Stimulated activated CD4-positive, alpha-beta T cell treated with anti-CD3 and anti-CD28 coated beads, TNF-alpha, amount 100 ng/mL, for 24 hours (primary cell): ENCODE measurements around the gene TPMT.

ENCODE experiments used
- DNase-seq, 3 experiments: peaks; one replicate each; pipeline ENCODE4 v3.0.0-alpha.2; 2020; ENCODE audit warnings: low read depth in 3 of 3

The TPMT gene

DNA sequence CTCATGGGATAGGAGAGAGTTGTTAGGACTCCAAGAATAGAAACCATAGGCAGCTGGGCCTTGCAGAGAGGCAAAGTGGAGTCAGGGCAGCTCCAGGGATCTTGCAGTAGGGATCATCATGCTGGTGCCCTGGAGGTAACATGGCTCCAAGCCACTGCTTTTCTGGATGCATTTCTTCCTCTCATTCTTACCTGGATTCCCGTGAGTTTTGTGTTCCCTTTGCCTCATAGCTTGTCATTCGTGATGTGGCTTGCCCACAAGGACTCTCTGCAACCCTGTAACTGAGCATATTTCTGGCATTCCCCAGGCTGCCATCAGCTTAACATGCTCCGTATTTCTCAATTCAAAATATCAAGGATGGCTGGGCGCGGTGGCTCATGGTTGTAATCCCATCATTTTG, 37.7 kb downstream of the TPMT start:
- no peak for DNase-seq

DNA sequence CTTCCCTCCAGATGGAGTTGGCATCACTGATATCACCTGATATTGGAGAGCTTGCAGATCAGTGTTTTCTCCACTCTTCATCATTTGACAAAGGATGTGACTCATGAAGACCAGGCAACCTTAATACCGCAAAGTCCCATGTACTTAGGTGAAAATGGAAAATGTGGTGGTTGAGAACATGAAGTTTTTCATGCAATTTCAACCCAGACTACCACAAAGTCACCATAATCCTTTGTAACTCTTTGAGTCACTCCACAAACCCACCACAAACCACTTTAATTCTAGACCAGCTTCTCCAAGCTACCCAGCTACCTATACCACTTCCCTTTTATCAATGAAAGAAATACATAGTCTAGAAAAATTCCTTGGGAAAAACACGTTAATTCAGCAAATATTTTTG, 39.5 kb downstream of the TPMT start:
- no peak for DNase-seq

DNA sequence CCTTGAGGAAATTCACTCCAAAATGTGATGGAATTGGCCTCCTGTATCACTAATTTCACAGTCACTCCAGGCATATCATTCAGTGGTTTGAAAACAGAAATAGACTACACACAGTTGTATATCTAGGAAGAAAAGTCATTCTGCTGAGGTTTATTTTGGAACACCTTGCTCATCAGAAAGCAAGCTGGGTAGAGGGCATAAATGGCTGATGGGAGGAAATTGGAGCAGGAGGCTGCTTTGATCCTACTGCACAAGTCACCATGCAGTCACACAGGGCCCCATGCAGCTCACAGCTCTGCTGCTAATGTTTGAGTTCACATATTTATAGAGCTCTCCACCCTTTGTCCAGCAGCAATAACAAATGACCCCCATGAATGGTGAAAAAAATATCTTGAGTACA, 44.7 kb downstream of the TPMT start:
- DNase-seq = no peak

DNA sequence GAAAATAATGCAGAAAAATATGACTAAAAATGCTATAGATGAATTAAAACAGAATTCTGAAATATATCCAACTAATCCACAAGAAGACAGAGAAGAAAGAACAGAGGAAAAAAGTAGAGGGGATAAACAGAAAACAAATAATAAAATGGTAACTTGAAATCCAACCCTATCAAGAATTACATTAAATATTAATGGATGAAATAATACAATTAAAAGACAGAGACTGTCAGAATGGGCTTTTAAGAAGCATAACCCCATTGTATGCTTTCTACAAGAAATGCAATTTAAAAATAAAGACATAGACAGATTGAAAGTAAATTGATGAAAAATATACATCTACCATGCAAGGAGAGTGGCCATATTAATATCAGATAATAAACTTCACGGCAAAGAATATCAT, 47.8 kb downstream of the TPMT start:
- DNase-seq = no peak

DNA sequence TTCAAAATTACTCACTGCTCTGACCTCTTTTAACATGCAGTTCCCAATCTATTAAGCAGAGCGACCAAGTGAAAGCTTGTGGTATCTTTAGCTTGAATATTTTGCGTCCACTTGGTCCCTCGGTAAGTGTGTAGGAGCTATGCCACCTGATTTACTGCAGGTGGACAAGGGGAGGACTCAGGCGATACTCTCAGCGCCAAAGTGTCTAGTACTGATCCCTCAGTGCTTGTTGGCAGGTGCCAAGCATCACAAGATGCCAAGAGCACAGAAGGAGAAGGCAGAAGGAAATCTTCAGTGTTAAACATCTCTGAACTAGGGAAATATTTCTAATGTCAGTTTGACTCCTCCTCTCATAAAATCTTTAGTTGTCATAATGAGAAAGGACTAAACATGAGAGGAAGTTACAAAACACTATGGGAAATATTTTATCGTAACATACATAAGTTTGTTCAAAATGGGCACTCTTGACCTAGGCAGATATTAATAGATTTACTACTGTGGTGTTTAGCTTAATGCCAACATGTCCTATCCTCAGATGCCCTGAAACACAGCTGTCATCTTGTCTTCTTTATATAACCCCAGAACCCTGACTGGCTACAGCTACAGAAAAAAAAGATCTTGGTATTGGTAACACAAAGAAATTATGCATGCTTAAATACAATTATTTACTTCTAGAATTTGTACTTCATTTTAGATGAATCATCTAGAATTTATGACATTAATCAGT, 51.9 kb downstream of the TPMT start:
- no peak for DNase-seq

DNA sequence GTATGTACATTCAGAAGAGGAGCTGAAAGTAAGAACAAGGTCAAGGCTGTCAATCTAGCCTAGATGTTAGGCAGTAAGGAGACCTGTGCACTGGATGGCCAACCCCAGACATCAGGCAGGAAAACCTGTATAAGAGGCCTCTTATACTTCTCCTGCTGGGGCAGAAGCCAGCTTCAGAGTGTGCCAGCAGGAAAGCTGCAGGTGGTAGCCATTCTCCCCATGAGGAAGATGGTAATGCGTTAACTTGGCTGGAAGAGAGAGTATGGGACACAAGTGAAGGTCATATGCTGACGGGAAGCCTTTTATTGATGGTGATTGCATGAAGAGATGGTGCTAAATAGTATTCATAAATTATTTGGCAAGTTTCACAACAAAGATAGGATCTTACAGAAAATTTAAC, 53.0 kb downstream of the TPMT start:
- no peak for DNase-seq

DNA sequence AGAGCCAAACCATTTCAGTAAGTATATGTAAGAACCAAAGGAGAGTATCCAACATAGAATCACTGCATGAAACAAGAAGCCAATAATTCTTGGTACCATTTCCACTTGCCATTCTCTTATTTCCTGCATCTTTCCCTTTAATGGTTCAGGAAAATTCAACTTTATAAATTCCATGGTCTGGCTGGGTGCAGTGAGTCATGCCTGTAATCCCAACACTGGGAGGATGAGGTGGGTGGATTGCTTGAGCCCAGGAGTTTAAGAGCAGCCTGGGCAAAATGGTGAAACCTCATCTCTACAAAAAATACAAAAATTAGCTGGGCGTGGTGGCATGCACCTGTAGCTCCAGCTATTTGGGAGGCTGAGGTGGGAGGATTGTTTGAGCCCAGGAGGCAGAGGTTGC, 53.6 kb downstream of the TPMT start:
- no peak for DNase-seq

DNA sequence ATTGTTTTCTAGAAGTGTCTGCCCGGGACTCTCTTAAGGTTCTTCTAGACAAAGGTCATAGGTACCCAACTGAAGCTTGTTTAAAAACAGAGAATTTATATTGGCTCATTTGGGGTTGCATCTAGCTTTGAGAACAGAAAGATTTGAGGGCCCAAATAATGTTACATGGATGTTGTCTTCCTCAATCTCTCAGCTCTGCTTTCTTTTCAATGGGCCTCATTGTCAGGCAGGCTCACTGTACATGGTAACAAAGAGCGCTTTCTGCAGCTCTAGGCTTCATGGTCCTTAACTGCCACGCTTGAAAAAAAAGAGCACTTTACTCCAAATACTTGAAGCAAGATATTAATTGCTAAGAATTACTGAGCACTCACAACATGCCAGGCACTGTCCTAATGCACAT, 54.6 kb downstream of the TPMT start:
- no peak for DNase-seq

DNA sequence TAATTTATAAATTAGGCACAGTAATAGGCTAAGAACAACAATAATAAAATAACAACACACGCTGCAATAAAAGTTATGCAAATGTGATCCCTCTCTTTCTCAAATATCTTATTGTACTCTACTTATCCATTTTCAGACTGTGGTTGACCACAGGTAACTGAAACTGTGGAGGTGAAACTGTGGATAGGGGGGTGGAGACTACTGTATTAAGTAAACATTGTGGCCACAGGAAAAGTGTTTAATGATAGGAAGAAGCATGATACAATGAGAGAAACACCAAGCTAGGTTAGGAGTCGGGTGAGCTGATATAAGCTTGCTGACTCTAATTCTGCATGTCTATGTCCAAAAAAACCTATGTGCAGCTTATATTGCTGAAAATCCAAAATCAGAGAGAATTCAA, 55.4 kb downstream of the TPMT start:
- DNase-seq = no peak

DNA sequence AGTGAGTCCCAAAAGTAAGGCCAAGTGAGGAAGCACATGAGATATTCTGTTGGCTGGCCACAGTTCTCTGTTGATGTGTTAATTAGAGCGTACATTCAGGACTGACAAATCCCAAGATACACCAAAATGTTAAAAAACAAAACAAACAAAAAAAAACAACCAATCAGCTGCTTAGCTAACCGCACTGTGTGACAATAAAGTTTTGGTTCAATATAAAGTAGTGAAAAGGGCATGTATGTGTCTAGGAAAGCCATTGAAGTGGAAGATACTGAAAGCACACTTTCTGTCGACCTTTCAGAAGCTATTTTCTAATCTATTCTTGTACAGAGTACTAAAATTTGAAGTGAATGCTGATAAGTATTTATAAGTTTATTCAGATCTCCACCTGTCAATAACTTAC, 58.5 kb downstream of the TPMT start:
- no peak for DNase-seq

DNA sequence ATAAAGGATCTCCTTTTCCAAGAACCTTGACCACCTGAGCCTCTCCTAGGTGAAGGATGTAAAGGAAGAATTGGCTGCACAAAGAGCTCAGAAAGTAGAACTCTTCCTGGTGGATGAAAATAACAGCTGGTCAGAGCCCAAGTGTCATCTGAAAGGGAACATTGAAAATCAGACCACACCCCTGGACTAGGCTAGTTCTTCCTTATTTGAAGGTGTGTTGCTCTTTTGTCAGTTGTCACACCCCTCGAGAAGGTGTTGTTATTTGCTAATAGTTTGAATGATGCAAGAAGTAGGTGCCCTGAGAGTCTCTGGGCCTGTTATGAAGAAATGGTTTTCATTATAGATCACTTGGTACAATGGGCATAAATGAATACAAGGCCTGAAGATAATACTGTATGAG, 63.5 kb downstream of the TPMT start:
- DNase-seq = no peak

DNA sequence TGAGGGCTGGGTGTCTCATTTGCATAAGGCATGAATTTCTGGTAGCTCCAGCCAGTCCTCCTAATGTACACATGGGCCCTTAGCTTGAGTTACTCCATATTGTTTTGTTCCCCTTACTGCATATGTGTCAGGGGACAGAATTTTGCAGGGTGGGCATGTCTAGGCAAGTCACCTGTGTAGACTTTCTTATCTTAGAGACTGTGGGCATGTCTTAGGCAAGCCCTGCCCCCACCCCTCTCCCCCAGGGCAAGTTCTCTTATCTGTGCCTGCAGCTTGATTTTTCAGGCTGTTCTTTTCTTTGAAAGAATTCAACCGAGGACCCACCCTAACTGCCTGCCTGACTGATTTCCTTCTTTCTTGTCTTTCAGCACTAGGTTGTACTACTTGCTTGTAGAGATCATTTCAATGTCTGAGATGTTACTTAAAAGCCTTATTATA, 64.5 kb downstream of the TPMT start:
- DNase-seq = no peak

DNA sequence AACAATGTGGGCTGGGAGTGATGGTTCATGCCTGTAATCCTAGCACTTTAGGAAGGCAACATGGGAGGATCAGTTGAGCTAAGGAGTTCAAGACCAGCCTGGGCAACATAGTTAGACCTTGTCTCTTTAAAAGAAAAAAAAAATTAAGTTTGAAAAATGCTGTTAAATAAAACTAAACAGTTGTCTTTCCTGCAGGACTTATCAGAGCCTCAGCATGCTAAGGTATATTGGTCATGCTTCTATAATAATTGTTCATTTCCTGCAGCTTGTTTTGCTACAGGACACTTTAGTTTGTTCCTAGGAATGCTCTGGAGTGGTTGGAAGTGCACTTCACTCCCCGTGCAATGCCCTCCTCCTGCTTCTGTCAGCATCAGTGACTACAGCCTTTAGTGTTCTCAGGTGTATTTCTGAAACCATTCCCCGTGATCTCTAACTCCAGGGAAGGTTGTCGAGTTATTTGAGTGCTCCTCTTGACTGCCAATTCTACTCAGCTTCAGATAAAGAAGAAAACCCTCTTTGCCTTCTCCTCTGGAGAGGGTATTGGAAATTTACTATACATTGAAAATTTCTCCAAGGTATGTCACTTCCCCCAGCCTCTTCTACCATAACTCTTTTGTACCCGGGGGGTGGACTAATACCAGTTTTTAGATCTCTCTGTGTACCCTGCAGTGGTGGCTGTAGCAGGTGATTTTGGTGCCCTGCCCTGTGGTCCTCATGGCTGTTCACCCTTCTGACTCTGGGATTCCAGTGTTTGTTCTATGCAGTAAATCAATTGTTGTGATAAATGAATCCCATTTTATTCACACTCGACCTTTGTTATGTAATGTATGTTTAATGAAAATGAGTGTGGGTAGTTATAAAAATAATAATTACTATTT, 66.2 kb downstream of the TPMT start:
- no peak for DNase-seq

DNA sequence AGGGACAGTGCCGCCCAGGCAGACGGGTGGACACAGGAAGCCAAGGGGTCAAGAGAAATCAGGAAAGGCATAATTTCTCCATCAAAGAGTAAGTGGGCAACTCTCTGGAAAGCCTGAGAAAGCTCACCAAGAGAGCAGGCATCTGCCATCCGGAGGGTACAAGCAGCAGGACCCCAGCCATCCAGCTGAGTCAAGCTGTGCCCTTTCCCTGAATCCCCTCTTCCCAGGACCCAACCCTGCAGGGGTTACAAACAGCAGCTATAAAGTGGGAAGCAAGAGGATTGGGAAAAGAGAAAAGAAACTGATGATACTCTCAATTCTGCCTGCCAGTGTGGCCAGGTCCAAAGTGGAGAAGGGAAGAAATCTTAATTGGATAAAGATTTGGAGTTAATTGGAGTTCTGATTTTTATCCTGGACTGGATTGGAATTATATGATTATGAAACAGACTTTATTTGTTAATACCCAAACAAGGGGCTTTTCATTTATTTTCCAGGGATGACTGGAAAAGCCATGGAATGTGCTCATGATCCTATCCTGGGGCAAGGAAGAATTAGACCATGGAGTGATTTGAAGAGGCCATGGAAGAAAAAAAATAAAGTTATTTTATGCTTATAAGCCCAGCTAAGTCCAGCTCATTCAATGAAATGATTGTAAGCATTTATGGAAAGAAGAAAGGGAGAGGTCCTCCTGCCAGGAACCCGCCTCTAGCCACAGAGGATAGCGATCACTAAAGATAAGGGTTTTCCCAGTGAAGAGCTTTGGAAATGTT, 67.3 kb downstream of the TPMT start:
- no peak for DNase-seq

DNA sequence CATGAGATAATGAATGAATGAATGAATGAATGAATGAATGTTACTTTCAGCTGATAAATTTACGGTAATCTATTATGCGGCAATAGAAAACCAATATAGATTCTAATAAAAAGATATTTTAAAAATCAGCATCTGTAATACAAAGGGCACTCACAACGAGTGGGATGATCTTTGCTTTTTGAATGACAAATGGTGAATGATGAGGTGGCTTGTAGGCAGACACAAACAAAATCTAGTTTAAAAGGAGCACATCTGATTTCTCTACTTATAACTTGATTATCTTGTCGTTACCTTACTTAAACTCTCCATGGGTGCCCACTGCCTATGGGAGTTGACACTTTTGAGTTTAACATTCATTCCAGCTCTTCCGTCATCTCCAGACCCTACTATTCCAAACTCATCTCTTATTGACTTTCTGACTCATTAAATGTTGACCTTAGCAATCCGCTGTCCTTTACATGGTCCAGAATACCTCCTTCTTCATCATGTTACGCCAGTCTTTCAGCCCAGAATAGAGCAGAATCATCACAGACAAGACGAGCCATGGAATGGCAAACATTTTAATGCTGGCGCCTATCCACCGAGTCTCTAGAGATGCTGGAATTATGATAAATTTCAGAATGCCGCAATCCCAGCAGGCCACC, 73.7 kb downstream of the TPMT start:
- DNase-seq = no peak

DNA sequence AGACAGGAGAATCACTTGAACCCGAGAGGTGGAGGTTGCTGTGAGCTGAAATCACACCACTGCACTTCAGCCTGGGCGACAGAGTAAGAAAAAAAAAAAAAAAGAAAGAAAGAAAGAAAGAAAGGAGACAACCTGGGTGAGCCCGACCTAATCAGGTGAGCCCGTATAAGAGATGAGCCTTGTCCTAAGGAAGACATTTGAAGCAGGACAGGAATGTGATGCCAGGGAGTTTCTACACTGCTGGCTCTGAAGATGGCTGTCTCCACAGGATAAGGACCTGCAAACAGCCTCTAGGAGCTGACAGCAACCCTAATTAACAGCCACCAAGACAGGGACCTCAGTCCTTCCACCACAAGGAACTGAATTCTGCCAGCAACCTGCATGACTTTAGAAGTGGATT, 74.3 kb downstream of the TPMT start:
- no peak for DNase-seq

DNA sequence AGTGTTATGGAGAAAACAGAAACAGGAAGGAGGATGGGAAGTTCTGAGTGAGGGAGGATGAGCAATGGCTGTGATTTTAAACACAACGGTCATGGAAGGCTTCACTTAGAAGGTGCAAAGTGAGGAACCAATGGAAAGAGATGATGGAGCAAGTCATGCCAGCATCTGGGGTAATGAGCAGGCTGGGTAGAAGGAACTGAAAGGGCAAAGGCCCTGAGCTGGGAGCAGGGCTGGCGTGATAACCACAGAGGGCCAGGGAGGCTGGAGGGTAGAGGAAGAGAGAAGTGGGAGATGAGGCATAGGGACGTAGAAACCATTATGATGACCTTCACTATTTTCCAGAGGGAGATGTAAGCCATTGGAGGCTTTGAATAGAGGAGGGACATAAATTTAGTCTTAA, 76.0 kb downstream of the TPMT start:
- DNase-seq = no peak
